Right cardiac atrium (tissue), 5 donors: ENCODE measurements around the gene RPL4. TPM values are rescaled to one million over a fixed set of nuclear protein-coding genes. Genes with fewer than 3 reads are reported as not detected.
"Not testable (repeated sequence)": the region's sequence is repeated elsewhere in the genome, so short reads cannot be mapped to it uniquely, and the experiment has no call there.

Source experiments
- ATAC-seq, 2 donors: fragments of 200-7000 bp; cut with Tn5 transposase; one replicate each; pipeline versions ENCODE4 v1.8.0 to v1.9.1; 2020; ENCODE audit warnings: moderate library complexity in 2 of 2, mild to moderate bottlenecking in 1 of 2
- DNase-seq, 3 donors: peaks; one replicate each; pipeline ENCODE4 v3.0.0-alpha.2; 2020
- H3K27ac ChIP-seq: one replicate; pipeline ENCODE4 v1.5.1; 2013; ENCODE audit warnings: mild to moderate bottlenecking, low read length, control low read depth, moderate library complexity
- H3K27me3 ChIP-seq: one replicate; pipeline ENCODE4 v1.6.1; 2013; ENCODE audit not compliant: control insufficient read depth, insufficient read depth
- H3K4me1 ChIP-seq: one replicate; pipeline ENCODE4 v1.6.1; 2013; ENCODE audit warnings: low read length; ENCODE audit not compliant: control insufficient read depth, insufficient read depth
- H3K4me3 ChIP-seq: one replicate; pipeline ENCODE4 v1.5.1; 2013; ENCODE audit warnings: low read length, control low read depth
- H3K9me3 ChIP-seq: one replicate; pipeline ENCODE4 v1.6.1; 2013; ENCODE audit warnings: low read length; ENCODE audit not compliant: control insufficient read depth
- WGBS: extraction: QIAGEN DNeasy Blood & Tissue Kit; methylation state at CpG from one replicate; pipeline ENCODE4 v1.1.7; 2013; 5-methylcytosine and 5-hydroxymethylcytosine counted together
- intact Hi-C, 4 donors: fragments of 100-400 bp; cut with DNase I; formaldehyde crosslinking; loops; one replicate each; pipeline versions ENCODE4 v1.11.0 to v1.14.0; 2022 to 2023
- polyA plus RNA-seq: library from polyadenylated mRNA; stranded (reverse); fragments of 200-250 nt; gene quantifications from one replicate; pipeline ENCODE4 v1.2.3, GENCODE V29; 2013
- total RNA-seq, 4 donors: library from RNA; stranded (reverse); fragmentation: NEBNext Ultra II Directional; extraction: Animal tissue kit (Norgen Biotek cat#: 25700); gene quantifications; one replicate each; pipeline ENCODE4 v1.2.1, GENCODE V29; 2021
- donor health status: healthy with polysubstance abuse.
- donor health status: DM: no; HTN: yes; CAD: no.
- donor health status: DM: no; HTN: no; CAD: no.
- donor health status: DM: no; HTN: yes; CAD: no; lungs with severe emphysema.
- donor health status: DM: yes; HTN: yes; CAD: no.

Gene RPL4
- total and polyA plus RNA-seq, 5 donors, result 1,323 to 1,717 (median 1,425) TPM

- ATAC-seq (no peak), DNase-seq (no peak)
- WGBS, result 97% methylated on average over 3 of the region's 3 CpGs
- H3K4me3 ChIP-seq, result no peak overlapping the region
- H3K27me3 ChIP-seq, result no peaks in the 10 kb centered on the region
- H3K27ac ChIP-seq, result no peak overlapping the region
- no peaks in the 10 kb centered on the region for H3K9me3 ChIP-seq
- intact Hi-C loops, result loop anchor here in 1 of 4 donors (10.0 kb wide), 1 partner anchor 70 kb away; no protein-coding TSS in a partner anchor
- H3K4me1 ChIP-seq, result no peaks in the 10 kb centered on the region
These were observed 29.7 kb downstream of the RPL4 start for GRCh38 chr15:66474963-66475362.

- no peaks in the 10 kb centered on the region for H3K27me3 ChIP-seq
- ATAC-seq (no peak), DNase-seq (no peak)
- H3K27ac ChIP-seq, result no peak overlapping the region
- no peaks in the 10 kb centered on the region for H3K9me3 ChIP-seq
- no peaks in the 10 kb centered on the region for H3K4me1 ChIP-seq
- no peak overlapping the region for H3K4me3 ChIP-seq
- intact Hi-C loops, result loop anchor here in 1 of 4 donors (10.0 kb wide), 1 partner anchor 69 kb away; no protein-coding TSS in a partner anchor
- WGBS, result 65% methylated on average over 2 of the region's 2 CpGs
These were observed 30.5 kb downstream of the RPL4 start for GRCh38 chr15:66474135-66474534.

GRCh38 chr15:66472176-66472999, 32.3 kb downstream of the RPL4 start:
- H3K4me1 ChIP-seq, result no peaks in the 10 kb centered on the region
- no peaks in the 10 kb centered on the region for H3K27me3 ChIP-seq
- no peak overlapping the region for H3K27ac ChIP-seq
- intact Hi-C loops, result loop anchor here in 1 of 4 donors (10.0 kb wide), 1 partner anchor 68 kb away; no protein-coding TSS in a partner anchor
- no peaks in the 10 kb centered on the region for H3K9me3 ChIP-seq
- ATAC-seq, result peak; percentile 62 to 67
- 42% methylated on average over 8 of the region's 8 CpGs for WGBS
- H3K4me3 ChIP-seq, result no peak overlapping the region
- DNase-seq, result no peak

- intact Hi-C loops, result loop anchor here in 1 of 4 donors (10.0 kb wide), 1 partner anchor 66 kb away; no protein-coding TSS in a partner anchor
- DNase-seq, H3K4me3 ChIP-seq, H3K9me3 ChIP-seq, H3K27me3 ChIP-seq, H3K4me1 ChIP-seq, ATAC-seq, H3K27ac ChIP-seq: not testable (repeated sequence)
- WGBS, result 89% methylated on average over 4 of the region's 4 CpGs
These were observed 33.8 kb downstream of the RPL4 start for GRCh38 chr15:66470825-66471224.

GRCh38 chr15:66467162-66468040, 37.3 kb downstream of the RPL4 start:
- H3K4me1 ChIP-seq, intact Hi-C loops, ATAC-seq, H3K27me3 ChIP-seq, H3K9me3 ChIP-seq, DNase-seq, H3K4me3 ChIP-seq, H3K27ac ChIP-seq: not testable (repeated sequence)
- WGBS, result 96% methylated on average over 11 of the region's 11 CpGs

- ATAC-seq, DNase-seq, H3K27ac ChIP-seq, H3K4me1 ChIP-seq, intact Hi-C loops, H3K9me3 ChIP-seq, H3K27me3 ChIP-seq, H3K4me3 ChIP-seq: not testable (repeated sequence)
- 94% methylated on average over 6 of the region's 6 CpGs for WGBS
These were observed 39.4 kb downstream of the RPL4 start for GRCh38 chr15:66465294-66465693.

GRCh38 chr15:66462627-66463026, 42.0 kb downstream of the RPL4 start:
- H3K27ac ChIP-seq, result no peak overlapping the region
- 62% methylated on average over 4 of the region's 4 CpGs for WGBS
- H3K27me3 ChIP-seq, result no peaks in the 10 kb centered on the region
- DNase-seq, result no peak
- H3K4me3 ChIP-seq, result no peak overlapping the region
- intact Hi-C loops, result no loop called here
- H3K9me3 ChIP-seq, result no peaks in the 10 kb centered on the region
- ATAC-seq, result no peak
- no peaks in the 10 kb centered on the region for H3K4me1 ChIP-seq

GRCh38 chr15:66461917-66462316, 42.7 kb downstream of the RPL4 start:
- H3K4me3 ChIP-seq, result no peak overlapping the region
- H3K9me3 ChIP-seq, result no peaks in the 10 kb centered on the region
- intact Hi-C loops, result no loop called here
- DNase-seq (no peak), ATAC-seq (no peak)
- H3K4me1 ChIP-seq, result no peaks in the 10 kb centered on the region
- no peaks in the 10 kb centered on the region for H3K27me3 ChIP-seq
- no peak overlapping the region for H3K27ac ChIP-seq
- 98% methylated on average over 2 of the region's 2 CpGs for WGBS

- H3K4me3 ChIP-seq, H3K27me3 ChIP-seq, DNase-seq, H3K27ac ChIP-seq, ATAC-seq, H3K9me3 ChIP-seq, H3K4me1 ChIP-seq, intact Hi-C loops: not testable (repeated sequence)
- 96% methylated on average over 6 of the region's 6 CpGs for WGBS
These were observed 43.4 kb downstream of the RPL4 start for GRCh38 chr15:66461294-66461693.

- intact Hi-C loops, result no loop called here
- DNase-seq (no peak), ATAC-seq (no peak)
- H3K27me3 ChIP-seq, result no peaks in the 10 kb centered on the region
- no peak overlapping the region for H3K27ac ChIP-seq
- H3K9me3 ChIP-seq, result no peaks in the 10 kb centered on the region
- H3K4me1 ChIP-seq, result no peaks in the 10 kb centered on the region
- no peak overlapping the region for H3K4me3 ChIP-seq
- 88% methylated on average over 3 of the region's 3 CpGs for WGBS
These were observed 44.6 kb downstream of the RPL4 start for GRCh38 chr15:66459818-66460615.
